T-cell (primary cell): Measurements from ENCODE around the gene PARL. TPM values are rescaled to one million over a fixed set of nuclear protein-coding genes. Genes with fewer than 3 reads are reported as not detected.

Experiments used
- ATAC-seq, 4 experiments: fragments of 200-7000 bp in 3 of 4; fragments of 150-1000 bp in 1 of 4; cut with Tn5 transposase; replicated peaks in 1 of 4; 1 replicate in 3 of 4; 2 replicates in 1 of 4; pipeline ENCODE4 v1.10.0; 2021; ENCODE audit warnings: moderate library complexity in 3 of 4, mild to moderate bottlenecking in 2 of 4, moderate number of reproducible peaks in 1 of 4
- CTCF ChIA-PET, 2 donors: fragments of 300-600 bp; sonication (Branson Sonifier 250); formaldehyde crosslinking; loops; one replicate each; lab custom pipeline; 2022; ENCODE audit warnings: antibody characterized with exemption in 2 of 2; lab: Charles Lee
- POLR2A ChIA-PET, 2 donors: fragments of 300-600 bp; sonication (Branson Sonifier 250); formaldehyde crosslinking; loops; one replicate each; lab custom pipeline; 2022; ENCODE audit warnings: antibody characterized with exemption in 2 of 2; lab: Charles Lee
- DNase-seq, 35 experiments: peaks; one replicate each; pipeline versions ENCODE4 v3.0.0 to v3.0.0-alpha.2; 2013 to 2023
- H3K27ac ChIP-seq: one replicate; pipeline ENCODE4 v1.5.1; 2013; ENCODE audit warnings: low read length
- H3K27me3 ChIP-seq, 2 experiments: replicated peaks in 1 of 2; 1 replicate in 1 of 2; 2 replicates in 1 of 2; pipeline versions ENCODE4 v1.6.1 to v1.7.0; 2013; ENCODE audit warnings: low read length in 1 of 2, mixed read lengths in 1 of 2; ENCODE audit not compliant: control insufficient read depth in 2 of 2, insufficient read depth in 2 of 2; ENCODE audit errors: extremely low read depth in 1 of 2
- H3K36me3 ChIP-seq, 2 donors: 1 replicate in 1 of 2; 2 replicates in 1 of 2; pipeline versions ENCODE4 v1.6.1 to v1.7.0; 2013; ENCODE audit warnings: low read length in 1 of 2; ENCODE audit not compliant: control insufficient read depth in 2 of 2, insufficient read depth in 1 of 2; ENCODE audit errors: extremely low read depth in 1 of 2
- H3K4me1 ChIP-seq, 2 experiments: 1 replicate in 1 of 2; 2 replicates in 1 of 2; pipeline versions ENCODE4 v1.6.1 to v1.7.0; 2013; ENCODE audit warnings: low read length in 2 of 2, mixed read lengths in 1 of 2; ENCODE audit not compliant: insufficient read depth in 2 of 2, control insufficient read depth in 1 of 2; ENCODE audit errors: extremely low read depth in 1 of 2
- H3K4me3 ChIP-seq, 2 donors: 1 replicate in 1 of 2; 2 replicates in 1 of 2; pipeline versions ENCODE4 v1.5.1 to v1.7.0; 2013; ENCODE audit warnings: mild to moderate bottlenecking in 2 of 2, low read length in 1 of 2, moderate library complexity in 1 of 2; ENCODE audit not compliant: control insufficient read depth in 1 of 2; ENCODE audit errors: extremely low read depth in 1 of 2
- H3K9me3 ChIP-seq: 2 replicates; pipeline ENCODE4 v1.7.0; 2013
- H3K27ac Mint-ChIP-seq, 2 donors: one replicate each; pipeline ENCODE4 v1.8.0; 2020 to 2021; ENCODE audit warnings: mild to moderate bottlenecking in 2 of 2, mixed read lengths in 2 of 2
- H3K27me3 Mint-ChIP-seq, 2 donors: one replicate each; pipeline ENCODE4 v1.8.0; 2021 to 2022; ENCODE audit warnings: mixed read lengths in 2 of 2
- H3K36me3 Mint-ChIP-seq: one replicate; pipeline ENCODE4 v1.8.0; 2021; ENCODE audit warnings: mixed read lengths
- H3K4me1 Mint-ChIP-seq, 3 donors: one replicate each; pipeline ENCODE4 v1.8.0; 2020 to 2022; ENCODE audit warnings: mixed read lengths in 3 of 3, mild to moderate bottlenecking in 1 of 3
- H3K4me3 Mint-ChIP-seq, 3 donors: one replicate each; pipeline ENCODE4 v1.8.0; 2020 to 2022; ENCODE audit warnings: mild to moderate bottlenecking in 3 of 3, mixed read lengths in 3 of 3, moderate library complexity in 3 of 3
- H3K9me3 Mint-ChIP-seq, 3 donors: one replicate each; pipeline ENCODE4 v1.8.0; 2020 to 2022; ENCODE audit warnings: mixed read lengths in 3 of 3
- WGBS: methylation state at CpG from one replicate; pipeline ENCODE4 v1.1.5; 2013; ENCODE audit warnings: missing lambda C conversion rate; ENCODE audit not compliant: insufficient coverage; 5-methylcytosine and 5-hydroxymethylcytosine counted together
- total RNA-seq, 35 experiments: library from RNA in 6 of 35; stranded (reverse) in 6 of 35; fragments of 120-200 nt in 1 of 35; gene quantifications; one replicate each; pipeline versions ENCODE4 v1.2.1 to v1.2.4 and lab custom pipeline; 2013 to 2026

The PARL gene
- total RNA-seq, 5 donors from 2014 or later (not counting 1 experiment from before 2014, with no cell fraction given), result 38.8 to 46.2 (median 41.3) TPM

GRCh38 chr3:183873914-183874313 lies 10.8 kb downstream of the PARL start:
- no peaks in the 10 kb centered on the region for H3K27me3 Mint-ChIP-seq
- ATAC-seq (no peak), DNase-seq (no peak)
- 83% methylated on average over 1 of the region's 3 CpGs for WGBS
- peaks cover 0 to 17% of the 10 kb centered on the region in 2 donors for H3K36me3 ChIP-seq
- POLR2A ChIA-PET, result no interaction called here
- no peak overlapping the region for H3K4me3 ChIP-seq
- H3K4me3 Mint-ChIP-seq, result no peak overlapping the region
- H3K27me3 ChIP-seq, result no peaks in the 10 kb centered on the region
- H3K4me1 Mint-ChIP-seq, result peaks cover 63 to 66% (median 65%) of the 10 kb centered on the region in 3 donors
- peaks cover 22% of the 10 kb centered on the region for H3K36me3 Mint-ChIP-seq
- CTCF ChIA-PET, result interaction anchor here (0.5 to 0.9 kb wide), 4 partner anchors 10 to 125 kb away, joined by 3 to 5 read pairs (median 4); partner anchors contain the start of gene PARL (in 2 of the 2)
- no peaks in the 10 kb centered on the region for H3K9me3 Mint-ChIP-seq
- peaks cover 0 to 12% of the 10 kb centered on the region in 2 experiments for H3K4me1 ChIP-seq
- H3K27ac Mint-ChIP-seq, result no peak overlapping the region
- no peak overlapping the region for H3K27ac ChIP-seq
- no peaks in the 10 kb centered on the region for H3K9me3 ChIP-seq

GRCh38 chr3:183871541-183871940 lies 13.1 kb downstream of the PARL start:
- H3K9me3 ChIP-seq, result no peaks in the 10 kb centered on the region
- DNase-seq, result no peak
- H3K27me3 ChIP-seq, result no peaks in the 10 kb centered on the region
- Mint-ChIP-seq H3K27me3 (no peaks in the 10 kb centered on the region), H3K27ac (no peak overlapping the region), H3K9me3 (no peaks in the 10 kb centered on the region), H3K36me3 (peaks cover 17% of the 10 kb centered on the region), H3K4me3 (no peak overlapping the region), H3K4me1 (peaks cover 45 to 53% (median 50%) of the 10 kb centered on the region in 3 donors)
- POLR2A ChIA-PET, result no interaction called here
- no peak for ATAC-seq
- peaks cover 0 to 23% of the 10 kb centered on the region in 2 donors for H3K36me3 ChIP-seq
- CTCF ChIA-PET, result interaction anchor here in 1 of 2 donors (0.7 kb wide), 1 partner anchor 25 kb away, joined by 4 read pairs; no protein-coding TSS in a partner anchor
- H3K4me3 ChIP-seq, result no peak overlapping the region
- peaks cover 0 to 12% of the 10 kb centered on the region in 2 experiments for H3K4me1 ChIP-seq
- WGBS, result no CpG with 5 or more reads among the region's 2 CpGs
- no peak overlapping the region for H3K27ac ChIP-seq

GRCh38 chr3:183870563-183870962 lies 14.1 kb downstream of the PARL start:
- Histone ChIP-seq H3K9me3 (no peaks in the 10 kb centered on the region), H3K4me3 (no peak overlapping the region), H3K27ac (no peak overlapping the region), H3K27me3 (no peaks in the 10 kb centered on the region), H3K36me3 (peaks cover 3 to 29% of the 10 kb centered on the region in 2 donors), H3K4me1 (peaks cover 0 to 12% of the 10 kb centered on the region in 2 experiments)
- WGBS, result 67% methylated on average over 3 of the region's 3 CpGs
- Mint-ChIP-seq H3K36me3 (peaks cover 21% of the 10 kb centered on the region), H3K9me3 (no peaks in the 10 kb centered on the region), H3K4me1 (peaks cover 42 to 51% (median 45%) of the 10 kb centered on the region in 3 donors), H3K4me3 (no peak overlapping the region), H3K27ac (peak overlapping the region; percentile 2 to 24), H3K27me3 (no peaks in the 10 kb centered on the region)
- ChIA-PET CTCF (interaction anchor here in 1 of 2 donors (0.6 to 0.7 kb wide), 2 partner anchors 26 to 209 kb away, joined by 3 to 4 read pairs; no protein-coding TSS in a partner anchor), POLR2A (no interaction called here)
- peak; percentile 41 to 91 (median 54) for ATAC-seq
- DNase-seq, result peak in 1 of 35 experiments; percentile 9

- Histone ChIP-seq H3K4me1 (peaks cover 0 to 12% of the 10 kb centered on the region in 2 experiments), H3K9me3 (no peaks in the 10 kb centered on the region), H3K27me3 (no peaks in the 10 kb centered on the region), H3K4me3 (no peak overlapping the region), H3K36me3 (peaks cover 5 to 41% of the 10 kb centered on the region in 2 donors), H3K27ac (no peak overlapping the region)
- ChIA-PET POLR2A (no interaction called here), CTCF (interaction anchor here in 1 of 2 donors (1.7 kb wide), 1 partner anchor 16 kb away, joined by 6 read pairs; the partner anchor contains the start of gene PARL)
- 80% methylated on average over 1 of the region's 1 CpG for WGBS
- H3K9me3 Mint-ChIP-seq, result no peaks in the 10 kb centered on the region
- DNase-seq (no peak), ATAC-seq (no peak)
- no peak overlapping the region for H3K27ac Mint-ChIP-seq
- peaks cover 30% of the 10 kb centered on the region for H3K36me3 Mint-ChIP-seq
- no peaks in the 10 kb centered on the region for H3K27me3 Mint-ChIP-seq
- H3K4me3 Mint-ChIP-seq, result no peak overlapping the region
- H3K4me1 Mint-ChIP-seq, result peaks cover 30 to 37% (median 36%) of the 10 kb centered on the region in 3 donors
Measured at GRCh38 chr3:183868796-183869195, 15.9 kb downstream of the PARL start.

- no peak overlapping the region for H3K27ac Mint-ChIP-seq
- no peak overlapping the region for H3K4me3 Mint-ChIP-seq
- H3K4me1 ChIP-seq, result no peaks in the 10 kb centered on the region
- no peaks in the 10 kb centered on the region for H3K9me3 Mint-ChIP-seq
- no peaks in the 10 kb centered on the region for H3K9me3 ChIP-seq
- no peaks in the 10 kb centered on the region for H3K27me3 ChIP-seq
- no peak for ATAC-seq
- H3K36me3 ChIP-seq, result peaks cover 9 to 75% of the 10 kb centered on the region in 2 donors
- H3K4me1 Mint-ChIP-seq, result peaks cover 0 to under 1% (median under 1%) of the 10 kb centered on the region in 3 donors
- ChIA-PET POLR2A (no interaction called here), CTCF (no interaction called here)
- H3K36me3 Mint-ChIP-seq, result peaks cover 56% of the 10 kb centered on the region
- no peak overlapping the region for H3K27ac ChIP-seq
- no peak for DNase-seq
- H3K27me3 Mint-ChIP-seq, result no peaks in the 10 kb centered on the region
- WGBS, result 80% methylated on average over 1 of the region's 4 CpGs
- H3K4me3 ChIP-seq, result no peak overlapping the region
Measured at GRCh38 chr3:183862610-183863009, 22.1 kb downstream of the PARL start.

GRCh38 chr3:183857863-183858262 lies 26.8 kb downstream of the PARL start:
- H3K27ac Mint-ChIP-seq, result no peak overlapping the region
- CTCF ChIA-PET, result no interaction called here
- H3K4me3 Mint-ChIP-seq, result no peak overlapping the region

More at GRCh38 chr3:183857863-183858262, 26.8 kb downstream of the PARL start:
- H3K9me3 Mint-ChIP-seq, result no peaks in the 10 kb centered on the region
- DNase-seq (no peak), ATAC-seq (no peak)
- H3K4me1 Mint-ChIP-seq, result peaks cover 0 to 13% (median 9%) of the 10 kb centered on the region in 3 donors
- H3K27me3 ChIP-seq, result no peaks in the 10 kb centered on the region
- H3K27me3 Mint-ChIP-seq, result no peaks in the 10 kb centered on the region
- H3K4me1 ChIP-seq, result no peaks in the 10 kb centered on the region
- H3K9me3 ChIP-seq, result no peaks in the 10 kb centered on the region
- no peak overlapping the region for H3K4me3 ChIP-seq
- no peak overlapping the region for H3K27ac ChIP-seq
- H3K36me3 ChIP-seq, result peaks cover 14 to 46% of the 10 kb centered on the region in 2 donors
- POLR2A ChIA-PET, result interaction anchor here in 1 of 2 donors (0.7 kb wide), 1 partner anchor 778 kb away, joined by 3 read pairs; no protein-coding TSS in a partner anchor
- WGBS, result no CpG with 5 or more reads among the region's 3 CpGs
- H3K36me3 Mint-ChIP-seq, result peaks cover 62% of the 10 kb centered on the region
